GM18907 (cell line): ENCODE measurements around the gene ASB10.

ENCODE experiments used
- ATAC-seq: cut with Tn5 transposase; IDR thresholded peaks from one replicate; pipeline ENCODE4 v1.9.1; 2021; ENCODE audit warnings: mild to moderate bottlenecking, moderate library complexity; ENCODE audit not compliant: unreplicated experiment

Gene ASB10

GRCh38 chr7:151189038-151189437 lies 2.0 kb upstream of the ASB10 start:
- no peak for ATAC-seq

- no peak for ATAC-seq
Observed at GRCh38 chr7:151188252-151188542, 1.1 kb upstream of the ASB10 start.

GRCh38 chr7:151187409-151188251 lies 580 bp upstream of the ASB10 start:
- ATAC-seq = no peak

- no peak for ATAC-seq
Observed at GRCh38 chr7:151185762-151186639, 1.0 kb downstream of the ASB10 start.

GRCh38 chr7:151181011-151181431 lies 6.0 kb downstream of the ASB10 start:
- ATAC-seq = no peak

- ATAC-seq = no peak
Observed at GRCh38 chr7:151179946-151180345, 7.1 kb downstream of the ASB10 start.

- no peak for ATAC-seq
Observed at GRCh38 chr7:151179287-151179860, 7.7 kb downstream of the ASB10 start.

- ATAC-seq = no peak
Observed at GRCh38 chr7:151178831-151179230, 8.2 kb downstream of the ASB10 start.

GRCh38 chr7:151178236-151178635 lies 8.8 kb downstream of the ASB10 start:
- ATAC-seq = no peak

GRCh38 chr7:151177310-151177709 lies 9.7 kb downstream of the ASB10 start:
- ATAC-seq = no peak

GRCh38 chr7:151176401-151176800 lies 10.6 kb downstream of the ASB10 start:
- ATAC-seq = no peak

- ATAC-seq = no peak
Observed at GRCh38 chr7:151175793-151176311, 11.2 kb downstream of the ASB10 start.

GRCh38 chr7:151175047-151175792 lies 11.8 kb downstream of the ASB10 start:
- ATAC-seq = no peak

GRCh38 chr7:151174246-151175046 lies 12.6 kb downstream of the ASB10 start:
- ATAC-seq = no peak

- ATAC-seq = no peak
Observed at GRCh38 chr7:151173386-151174245, 13.4 kb downstream of the ASB10 start.

- peak; percentile 66 for ATAC-seq
Observed at GRCh38 chr7:151172273-151173141, 14.5 kb downstream of the ASB10 start.

- no peak for ATAC-seq
Observed at GRCh38 chr7:151168787-151169162, 18.3 kb downstream of the ASB10 start.
